Breast epithelium (tissue), 3 donors: ENCODE measurements around the gene NEU4.

Source experiments
- POLR2A ChIP-seq: fragments of 450-650 bp; IDR thresholded peaks from one replicate; pipeline ENCODE4 v1.6.1; 2016; ENCODE audit warnings: antibody characterized with exemption, mild to moderate bottlenecking, moderate library complexity
- POLR2AphosphoS5 ChIP-seq, 3 donors: sonication (generic); formaldehyde crosslinking; IDR thresholded peaks; one replicate each; pipeline ENCODE4 v1.6.1; 2017; ENCODE audit warnings: antibody characterized with exemption in 3 of 3

DNA sequence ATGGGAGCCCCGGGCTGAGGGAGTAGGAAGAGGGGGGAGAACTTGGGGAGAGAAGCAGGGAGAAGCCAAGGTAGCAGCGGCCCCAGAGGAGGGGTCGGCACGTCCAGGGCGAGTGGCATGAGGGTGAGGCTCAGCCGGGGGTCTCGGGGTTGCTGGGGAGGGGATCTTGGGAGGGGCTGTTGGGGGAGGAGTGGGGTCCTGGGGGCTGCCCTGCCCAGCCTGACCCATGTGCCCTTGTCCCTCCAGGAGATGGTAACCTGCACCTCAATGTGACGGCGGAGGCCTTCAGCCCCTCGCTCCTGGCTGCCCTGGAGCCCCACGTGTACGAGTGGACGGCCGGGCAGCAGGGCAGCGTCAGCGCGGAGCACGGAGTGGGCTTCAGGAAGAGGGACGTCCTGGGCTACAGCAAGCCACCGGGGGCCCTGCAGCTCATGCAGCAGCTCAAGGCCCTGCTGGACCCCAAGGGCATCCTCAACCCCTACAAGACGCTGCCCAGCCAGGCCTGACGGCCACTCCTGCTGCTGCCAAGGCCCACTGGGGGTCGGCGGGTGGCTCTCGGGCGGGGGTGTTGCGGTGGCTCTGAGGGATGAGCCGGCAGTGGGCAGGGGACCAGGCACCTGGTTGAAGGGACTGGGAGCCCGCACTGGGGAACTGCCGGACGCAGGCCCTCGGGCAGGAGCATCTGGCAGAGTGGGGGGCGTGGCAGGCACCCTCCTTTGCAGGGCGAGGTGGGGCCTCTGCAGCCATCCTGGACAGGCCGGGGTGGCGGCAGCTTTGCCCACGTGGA lies 41.3 kb upstream of the NEU4 start:
- no peak for TF ChIP-seq POLR2A
- TF ChIP-seq POLR2AphosphoS5 (IDR thresholded peaks at IDR 0.05): no peak
